ENCODE results near the gene DNAH6. TPM values are rescaled to one million over a fixed set of nuclear protein-coding genes. Genes with fewer than 3 reads are reported as not detected.

The DNAH6 gene
- total and polyA plus RNA-seq, 2 of the 13 experiments (the other 11 are each of a cell fraction or from before 2014, with no cell fraction given), result 0.01 TPM; not detected in 1

- TF ChIP-seq ATF2 (CRISPR knock-in tag; IDR thresholded peaks at IDR 0.05), result no peak
- TF ChIP-seq XBP1 (CRISPR knock-in tag; IDR thresholded peaks at IDR 0.05), result no peak
- no peak for TF ChIP-seq DMTF1 (CRISPR knock-in tag; IDR thresholded peaks at IDR 0.05)
Observed at GRCh38 chr2:84856787-84857186, 340.5 kb downstream of the DNAH6 start (continued).

GRCh38 chr2:84857566-84857965 is 341.3 kb downstream of the DNAH6 start:
- Histone ChIP-seq H3K4me3 (replicated peaks in 1 of 3; ENCODE audit: insufficient read depth in 1 of 3, low read depth in 2 of 3, low read length in 3 of 3) (no peak overlapping the region), H3K4me2 (ENCODE audit: low read depth, low read length) (no peak overlapping the region), H3K36me3 (replicated peaks in 1 of 2; ENCODE audit: control insufficient read depth in 1 of 2, insufficient read depth in 2 of 2, low read length in 2 of 2) (no peaks in the 10 kb centered on the region), H3K79me2 (ENCODE audit: insufficient read depth, low read length) (no peaks in the 10 kb centered on the region), H3K9ac (ENCODE audit: insufficient read depth, low read depth, low read length) (no peak overlapping the region), H2AFZ (ENCODE audit: low read length) (no peak overlapping the region), H3K4me1 (ENCODE audit: insufficient read depth, low read length) (no peaks in the 10 kb centered on the region), H3K27me3 (ENCODE audit: control insufficient read depth in 1 of 2, insufficient read depth in 2 of 2, low read length in 2 of 2) (peaks cover 0 to 26% of the 10 kb centered on the region in 2 experiments; a peak in 3 of 5 replicates), H4K20me1 (ENCODE audit: insufficient read depth, low read length) (no peaks in the 10 kb centered on the region), H3K9me3 (ENCODE audit: low read length) (no peaks in the 10 kb centered on the region; the same call in 1 of the 2 replicates), H3K27ac (ENCODE audit: extremely low read length, insufficient read depth, low read length) (no peak overlapping the region)
- intact Hi-C loops (cut with micrococcal nuclease; ENCODE audit: unreplicated experiment) (no loop called here), in situ Hi-C loops (cut with HindIII; ENCODE audit: extremely low pct_ligation_motif_present, low pct_unique_long_range_greater_than_20kb) (no loop called here)
- DNase-seq (ENCODE audit: low spot score), result no peak
- WGBS (ENCODE audit: low lambda C conversion rate), result 22% methylated on average over 5 of the region's 5 CpGs
- POLR2A ChIA-PET, result no interaction called here
- ATAC-seq, result no peak
- no TSS peak for BruUV-seq (replicated peaks)
- TF ChIP-seq PHB2 (IDR thresholded peaks at IDR 0.05; ENCODE audit: partially characterized antibody) (no peak), ZNF24 (IDR thresholded peaks at IDR 0.05) (no peak), BORCS8-MEF2B (CRISPR knock-in tag; IDR thresholded peaks at IDR 0.05) (no peak), KLF12 (CRISPR knock-in tag; IDR thresholded peaks at IDR 0.05; ENCODE audit: borderline replicate concordance) (no peak), ZNF274 (CRISPR knock-in tag; IDR thresholded peaks at IDR 0.05) (no peak), HMGXB4 (CRISPR knock-in tag; IDR thresholded peaks at IDR 0.05; ENCODE audit: borderline replicate concordance in 1 of 2, low read depth in 1 of 2) (no peak)
- CTCF ChIA-PET (ENCODE audit: low intra/inter-chr PET ratio, low total read pairs), result no interaction called here
- FAIRE-seq, result no peak
